Vagina (tissue), 2 donors: Measurements from ENCODE around the gene NR4A2.

Source experiments
- POLR2A ChIP-seq, 2 donors: fragments of 450-650 bp; IDR thresholded peaks; one replicate each; pipeline ENCODE4 v1.6.1; 2017; ENCODE audit warnings: antibody characterized with exemption in 2 of 2, mild to moderate bottlenecking in 2 of 2, moderate library complexity in 2 of 2
- POLR2AphosphoS5 ChIP-seq, 2 donors: sonication (generic); formaldehyde crosslinking; IDR thresholded peaks; one replicate each; pipeline ENCODE4 v1.9.0; 2017; ENCODE audit warnings: antibody characterized with exemption in 2 of 2, mild to moderate bottlenecking in 2 of 2, low read depth in 1 of 2; ENCODE audit not compliant: insufficient read depth in 1 of 2
- TF ChIP-seq, protein P1 (sequence below), 3 experiments: fragments of 450-650 bp in 2 of 3; fragments of 200-600 bp in 1 of 3; sonication (generic) in 1 of 3; IDR thresholded peaks; one replicate each; pipeline ENCODE4 v1.5.1; 2017 to 2019; ENCODE audit warnings: antibody characterized with exemption in 3 of 3, mild to moderate bottlenecking in 2 of 3, moderate library complexity in 2 of 3

DNA sequence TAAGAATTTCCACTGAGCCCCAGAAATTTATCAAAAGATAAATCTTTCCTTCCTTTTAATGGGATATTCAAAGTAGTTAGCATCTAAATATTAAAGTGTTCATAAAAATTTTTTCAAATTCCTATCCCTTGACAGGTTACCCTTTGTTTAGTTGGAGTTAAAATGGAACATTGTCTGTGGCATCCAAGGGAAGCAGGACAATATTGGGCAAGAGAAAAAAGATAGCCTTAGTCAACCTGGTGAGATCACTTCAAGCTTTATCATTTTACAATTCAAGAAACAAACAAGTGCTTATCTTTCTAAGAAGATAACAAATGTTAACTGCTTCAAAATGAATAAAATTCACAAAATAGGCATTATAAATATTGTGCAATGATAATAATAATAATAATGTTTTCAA lies 21.7 kb downstream of the NR4A2 start:
- TF ChIP-seq, protein P1, sequence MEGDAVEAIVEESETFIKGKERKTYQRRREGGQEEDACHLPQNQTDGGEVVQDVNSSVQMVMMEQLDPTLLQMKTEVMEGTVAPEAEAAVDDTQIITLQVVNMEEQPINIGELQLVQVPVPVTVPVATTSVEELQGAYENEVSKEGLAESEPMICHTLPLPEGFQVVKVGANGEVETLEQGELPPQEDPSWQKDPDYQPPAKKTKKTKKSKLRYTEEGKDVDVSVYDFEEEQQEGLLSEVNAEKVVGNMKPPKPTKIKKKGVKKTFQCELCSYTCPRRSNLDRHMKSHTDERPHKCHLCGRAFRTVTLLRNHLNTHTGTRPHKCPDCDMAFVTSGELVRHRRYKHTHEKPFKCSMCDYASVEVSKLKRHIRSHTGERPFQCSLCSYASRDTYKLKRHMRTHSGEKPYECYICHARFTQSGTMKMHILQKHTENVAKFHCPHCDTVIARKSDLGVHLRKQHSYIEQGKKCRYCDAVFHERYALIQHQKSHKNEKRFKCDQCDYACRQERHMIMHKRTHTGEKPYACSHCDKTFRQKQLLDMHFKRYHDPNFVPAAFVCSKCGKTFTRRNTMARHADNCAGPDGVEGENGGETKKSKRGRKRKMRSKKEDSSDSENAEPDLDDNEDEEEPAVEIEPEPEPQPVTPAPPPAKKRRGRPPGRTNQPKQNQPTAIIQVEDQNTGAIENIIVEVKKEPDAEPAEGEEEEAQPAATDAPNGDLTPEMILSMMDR (IDR thresholded peaks at IDR 0.05) = no peak
- no peak for TF ChIP-seq POLR2A (IDR thresholded peaks at IDR 0.05)
- no peak for TF ChIP-seq POLR2AphosphoS5 (IDR thresholded peaks at IDR 0.05; ENCODE audit: insufficient read depth in 1 of 2, low read depth in 1 of 2)
